AG10803 (cell line): ENCODE results near the gene REV3L.

Experiments used
- DNase-seq: peaks from one replicate; pipeline ENCODE4 v3.0.0; 2010; ENCODE audit warnings: low read depth
- H3K4me3 ChIP-seq: 2 replicates; pipeline ENCODE4 v1.5.1; 2011; ENCODE audit warnings: mild to moderate bottlenecking, low read length, control low read depth
- TF ChIP-seq, protein P1 (sequence below): conservative IDR thresholded peaks from 2 replicates; pipeline ENCODE4 v1.5.1; 2011; ENCODE audit warnings: mild to moderate bottlenecking, low read length, control low read depth, inconsistent platforms

The REV3L gene

DNA sequence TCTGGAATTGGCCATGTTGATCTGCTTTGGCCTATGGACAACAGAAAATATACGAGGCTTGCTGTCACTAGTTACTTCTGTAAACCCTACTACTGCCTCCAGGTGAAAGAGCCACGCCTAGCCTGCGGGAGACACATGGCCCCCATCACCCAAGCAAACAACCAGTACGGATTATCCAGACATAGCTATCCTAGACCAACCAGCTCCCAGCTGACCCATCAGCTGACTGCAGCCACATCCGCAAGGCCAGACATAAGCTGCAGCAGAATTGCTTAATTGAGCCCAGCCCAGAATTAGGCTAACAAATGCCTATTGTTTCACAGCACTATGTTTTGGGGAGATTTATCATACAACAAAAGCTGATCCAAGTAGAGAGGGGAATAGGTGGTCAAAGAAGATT, 13.5 kb downstream of the REV3L start:
- H3K4me3 ChIP-seq: no peak overlapping the region
- TF ChIP-seq, protein P1, sequence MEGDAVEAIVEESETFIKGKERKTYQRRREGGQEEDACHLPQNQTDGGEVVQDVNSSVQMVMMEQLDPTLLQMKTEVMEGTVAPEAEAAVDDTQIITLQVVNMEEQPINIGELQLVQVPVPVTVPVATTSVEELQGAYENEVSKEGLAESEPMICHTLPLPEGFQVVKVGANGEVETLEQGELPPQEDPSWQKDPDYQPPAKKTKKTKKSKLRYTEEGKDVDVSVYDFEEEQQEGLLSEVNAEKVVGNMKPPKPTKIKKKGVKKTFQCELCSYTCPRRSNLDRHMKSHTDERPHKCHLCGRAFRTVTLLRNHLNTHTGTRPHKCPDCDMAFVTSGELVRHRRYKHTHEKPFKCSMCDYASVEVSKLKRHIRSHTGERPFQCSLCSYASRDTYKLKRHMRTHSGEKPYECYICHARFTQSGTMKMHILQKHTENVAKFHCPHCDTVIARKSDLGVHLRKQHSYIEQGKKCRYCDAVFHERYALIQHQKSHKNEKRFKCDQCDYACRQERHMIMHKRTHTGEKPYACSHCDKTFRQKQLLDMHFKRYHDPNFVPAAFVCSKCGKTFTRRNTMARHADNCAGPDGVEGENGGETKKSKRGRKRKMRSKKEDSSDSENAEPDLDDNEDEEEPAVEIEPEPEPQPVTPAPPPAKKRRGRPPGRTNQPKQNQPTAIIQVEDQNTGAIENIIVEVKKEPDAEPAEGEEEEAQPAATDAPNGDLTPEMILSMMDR: no peak
- no peak for DNase-seq

DNA sequence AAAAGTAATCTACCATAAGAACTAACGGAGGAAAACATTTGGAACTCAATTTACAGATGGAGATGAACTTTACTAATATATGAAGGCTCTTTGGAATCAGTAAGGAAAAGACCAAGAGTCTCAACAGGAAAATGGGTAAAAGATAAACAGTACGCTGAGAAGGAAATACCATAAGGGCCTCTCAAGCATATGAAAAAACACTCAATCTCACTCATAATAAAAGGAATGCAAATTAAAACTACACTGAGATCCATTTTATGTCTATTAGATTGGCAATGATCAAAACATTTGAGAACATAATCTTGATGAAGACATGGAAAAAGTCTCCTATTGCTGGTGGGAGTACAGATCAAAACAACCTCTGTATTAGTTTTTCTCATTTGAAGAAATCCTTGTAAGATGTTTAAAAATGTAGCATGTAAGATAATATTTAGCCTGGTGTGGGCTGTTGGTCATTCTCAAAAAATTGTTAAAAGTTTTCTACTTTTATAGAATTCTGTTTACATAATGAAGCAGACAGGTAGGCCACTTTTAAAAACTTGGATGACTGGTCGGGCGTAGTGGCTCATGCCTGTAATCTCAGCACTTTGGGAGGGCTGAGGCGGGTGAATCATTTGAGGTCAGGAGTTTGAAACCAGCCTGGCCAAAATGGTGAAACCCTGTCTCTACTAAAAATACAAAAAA, 14.5 kb downstream of the REV3L start:
- TF ChIP-seq, protein P1: no peak
- DNase-seq: no peak
- no peak overlapping the region for H3K4me3 ChIP-seq

DNA sequence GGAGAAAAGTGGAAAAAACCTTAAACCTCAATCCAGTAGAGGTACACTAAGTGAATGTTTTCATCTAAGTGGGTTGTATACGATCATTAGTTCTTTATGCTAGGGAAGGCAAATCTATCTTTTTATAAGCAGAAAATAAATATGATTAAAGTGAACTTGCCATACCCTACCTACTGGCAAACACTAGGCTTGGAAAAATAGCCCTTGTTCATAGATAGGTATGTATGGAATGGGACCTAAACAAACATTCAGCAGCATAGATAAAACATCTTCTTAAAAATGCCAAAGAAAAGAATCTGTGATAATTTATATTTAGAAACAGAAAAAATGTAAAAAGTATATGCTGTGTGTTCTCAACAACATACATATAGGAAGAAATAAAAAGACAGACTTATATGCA, 18.8 kb downstream of the REV3L start:
- H3K4me3 ChIP-seq: no peak overlapping the region
- DNase-seq: no peak
- TF ChIP-seq, protein P1: no peak

DNA sequence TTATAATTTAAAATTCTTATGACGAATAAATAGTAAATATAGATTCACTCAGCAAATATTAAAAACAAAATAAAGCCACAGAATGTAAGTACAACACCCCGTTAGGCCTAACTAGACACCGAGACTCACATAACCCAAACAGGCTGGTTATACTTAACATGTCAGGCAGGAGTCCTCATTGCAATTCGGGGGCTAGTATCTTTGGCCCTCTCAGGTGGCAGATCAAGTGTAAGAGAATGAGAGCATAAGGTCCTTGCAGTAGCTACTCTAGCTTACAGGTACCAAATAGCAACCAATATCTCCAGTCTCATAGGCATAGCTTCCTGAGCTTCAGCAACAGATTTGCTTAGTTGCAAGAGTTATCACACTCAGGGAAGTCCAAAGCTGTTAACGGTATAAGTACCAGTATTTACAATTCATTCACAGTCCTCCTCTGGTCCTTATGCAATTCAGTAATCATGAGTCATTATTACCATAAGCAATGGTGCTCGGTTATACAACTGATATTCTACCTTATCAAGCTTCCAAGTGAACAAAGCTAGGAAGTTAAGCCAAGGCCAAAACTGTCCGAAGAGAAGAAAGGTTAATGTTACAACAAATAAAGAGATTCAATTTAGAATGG, 20.1 kb downstream of the REV3L start:
- TF ChIP-seq, protein P1: no peak
- no peak overlapping the region for H3K4me3 ChIP-seq

DNA sequence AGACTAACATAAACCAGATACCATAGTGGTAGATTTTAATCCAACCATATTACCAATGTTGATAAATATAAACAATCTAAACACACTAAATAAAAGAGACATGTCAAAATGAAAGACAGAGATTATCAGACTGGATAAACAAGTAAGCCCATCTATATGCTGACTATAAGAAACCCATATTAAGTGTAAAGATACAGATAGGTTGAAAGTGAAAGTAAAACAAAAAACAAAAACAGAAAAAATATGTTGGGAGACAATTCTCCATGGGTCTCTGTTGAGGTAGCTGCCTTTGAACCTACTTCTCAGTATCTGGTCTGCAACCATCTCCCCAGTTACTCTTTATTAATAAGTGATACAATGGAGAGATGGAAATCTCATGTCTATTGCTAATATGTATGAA, 21.2 kb downstream of the REV3L start:
- no peak overlapping the region; the same call in 1 of the 2 replicates for H3K4me3 ChIP-seq
- TF ChIP-seq, protein P1: no peak
- no peak for DNase-seq

More for the DNA sequence above, 20.1 kb downstream of the REV3L start:
- peak; percentile 49 for DNase-seq

DNA sequence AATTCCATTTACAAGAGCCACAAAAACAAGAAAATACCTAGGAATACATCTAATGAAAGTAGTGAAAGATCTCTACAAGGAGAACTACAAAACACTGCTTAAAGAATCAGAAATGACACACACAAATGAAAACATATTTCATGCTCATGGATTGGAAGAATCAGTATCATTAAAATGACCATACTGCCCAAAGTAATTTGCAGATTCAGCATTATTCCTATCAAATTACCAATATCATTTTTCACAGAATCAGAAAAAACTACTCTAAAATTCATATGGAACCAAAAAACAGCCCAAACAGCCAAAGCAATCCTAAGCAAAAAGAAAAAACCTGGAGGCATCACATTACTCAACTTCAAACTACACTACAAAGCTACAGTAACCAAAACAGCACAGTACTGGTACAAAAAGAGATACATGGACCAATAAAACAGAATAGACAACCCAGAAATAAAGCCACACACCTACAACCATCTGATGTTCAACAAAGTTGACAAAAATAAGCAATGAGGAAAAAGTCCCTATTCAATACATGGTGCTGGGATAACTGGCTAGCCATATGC, 24.3 kb downstream of the REV3L start:
- no peak for DNase-seq

More for the DNA sequence above, 24.3 kb downstream of the REV3L start:
- TF ChIP-seq, protein P1: no peak
- no peak overlapping the region for H3K4me3 ChIP-seq
